Measurements from ENCODE around the gene ITFG1.
"Not testable (repeated sequence)": the region's sequence is repeated elsewhere in the genome, so short reads cannot be mapped to it uniquely, and the experiment has no call there.

GRCh38 chr16:47440066-47440465, 20.8 kb downstream of the ITFG1 start:
- TF ChIP-seq POLR2A, CTCF (IDR thresholded peaks at IDR 0.05): not testable (repeated sequence)

Measured in lower leg skin (tissue), 3 donors.